H1 (cell line): ENCODE data around the gene RAD23A. TPM values are rescaled to one million over a fixed set of nuclear protein-coding genes. Genes with fewer than 3 reads are reported as not detected.

Experiments
- CBX5 ChIP-seq: fragments of 300-800, 300-1000 bp; sonication (generic); IDR thresholded peaks from 2 replicates; pipeline ENCODE4 v1.7.1; 2016; ENCODE audit warnings: antibody characterized with exemption, low read length, low read depth
- FOSL1 ChIP-seq: IDR thresholded peaks from 2 replicates; pipeline ENCODE4 v1.6.1; 2011; ENCODE audit warnings: mild to moderate bottlenecking, low read depth, low read length, moderate library complexity; ENCODE audit not compliant: insufficient read depth
- HDAC6 ChIP-seq: IDR thresholded peaks from one replicate; pipeline ENCODE4 v1.7.1; 2012; ENCODE audit warnings: low read depth, mild to moderate bottlenecking, inconsistent platforms, low read length, moderate library complexity
- KDM4A ChIP-seq: IDR thresholded peaks from one replicate; pipeline ENCODE4 v1.7.1; 2012; ENCODE audit warnings: low read depth, mild to moderate bottlenecking, moderate library complexity, low read length, inconsistent platforms; ENCODE audit not compliant: severe bottlenecking
- SIN3A ChIP-seq, 2 experiments: IDR thresholded peaks in 1 of 2; conservative IDR thresholded peaks in 1 of 2; 2 replicates each; pipeline ENCODE4 v1.6.1; 2011 to 2012; ENCODE audit warnings: low read length in 2 of 2, improper control_type of control experiment in 1 of 2, low read depth in 1 of 2, mild to moderate bottlenecking in 1 of 2
- SP2 ChIP-seq: IDR thresholded peaks from 2 replicates; pipeline ENCODE4 v1.6.1; 2012; ENCODE audit warnings: mild to moderate bottlenecking, low read length, inconsistent platforms
- ZNF274 ChIP-seq: IDR thresholded peaks from 2 replicates; pipeline ENCODE4 v1.7.0; 2012; ENCODE audit warnings: low read length, borderline replicate concordance; ENCODE audit errors: extremely low read depth
- polyA plus RNA-seq, 7 experiments: library from polyadenylated mRNA; depleted of rRNA in 3 of 7; stranded (reverse) in 5 of 7; unstranded in 2 of 7; fragments of >200 nt in 5 of 7; fragments of 200-250 nt in 2 of 7; gene quantifications; 1 replicate in 5 of 7; 2 replicates in 1 of 7; 4 replicates in 1 of 7; pipeline versions ENCODE4 v1.2.1 to v1.2.3, GENCODE V29; 2011 to 2013; ENCODE audit warnings: missing spikeins in 2 of 7, mixed read lengths in 2 of 7
- total RNA-seq: library from RNA; stranded (reverse); fragmentation: NEBNext Ultra II Directional; extraction: Animal tissue kit (Norgen Biotek cat#: 25700); gene quantifications from 2 replicates; pipeline ENCODE4 v1.2.1, GENCODE V29; 2021
- TF ChIP-seq, protein P1 (sequence below): fragments of 300-600 bp; sonication (generic); IDR thresholded peaks from 2 replicates; pipeline ENCODE4 v1.7.1; 2012; ENCODE audit warnings: low read length, moderate library complexity, mild to moderate bottlenecking, inconsistent platforms; ENCODE audit not compliant: insufficient replicate concordance
- TF ChIP-seq, protein P2 (sequence below): IDR thresholded peaks from 2 replicates; pipeline ENCODE4 v1.6.1; 2012; ENCODE audit warnings: low read length, inconsistent platforms

RAD23A gene
- total and polyA plus RNA-seq, 2 of the 8 experiments (the other 6 are each of a cell fraction or from before 2014, with no cell fraction given): 40.0 to 76.1 TPM

DNA sequence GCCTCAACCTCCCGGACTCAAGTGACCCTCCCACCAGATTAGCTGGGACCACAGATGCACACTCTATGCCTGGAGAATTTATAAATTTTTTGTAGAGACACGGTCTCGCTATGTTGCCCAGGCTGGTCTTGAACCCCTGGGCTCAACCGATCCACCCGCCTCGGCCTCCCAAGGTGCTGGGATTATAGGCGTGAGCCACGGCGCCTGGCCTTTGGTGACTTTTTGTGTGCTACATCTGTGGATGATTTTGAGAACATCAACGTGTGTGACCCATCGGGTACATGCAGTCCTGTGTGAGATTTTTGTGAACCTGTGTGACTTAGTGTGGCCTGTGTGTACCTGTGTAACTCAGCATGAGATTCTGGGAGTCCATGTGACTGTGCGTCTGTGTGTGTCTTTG is 41.1 kb downstream of the RAD23A start (continued):
- TF ChIP-seq, protein P1, sequence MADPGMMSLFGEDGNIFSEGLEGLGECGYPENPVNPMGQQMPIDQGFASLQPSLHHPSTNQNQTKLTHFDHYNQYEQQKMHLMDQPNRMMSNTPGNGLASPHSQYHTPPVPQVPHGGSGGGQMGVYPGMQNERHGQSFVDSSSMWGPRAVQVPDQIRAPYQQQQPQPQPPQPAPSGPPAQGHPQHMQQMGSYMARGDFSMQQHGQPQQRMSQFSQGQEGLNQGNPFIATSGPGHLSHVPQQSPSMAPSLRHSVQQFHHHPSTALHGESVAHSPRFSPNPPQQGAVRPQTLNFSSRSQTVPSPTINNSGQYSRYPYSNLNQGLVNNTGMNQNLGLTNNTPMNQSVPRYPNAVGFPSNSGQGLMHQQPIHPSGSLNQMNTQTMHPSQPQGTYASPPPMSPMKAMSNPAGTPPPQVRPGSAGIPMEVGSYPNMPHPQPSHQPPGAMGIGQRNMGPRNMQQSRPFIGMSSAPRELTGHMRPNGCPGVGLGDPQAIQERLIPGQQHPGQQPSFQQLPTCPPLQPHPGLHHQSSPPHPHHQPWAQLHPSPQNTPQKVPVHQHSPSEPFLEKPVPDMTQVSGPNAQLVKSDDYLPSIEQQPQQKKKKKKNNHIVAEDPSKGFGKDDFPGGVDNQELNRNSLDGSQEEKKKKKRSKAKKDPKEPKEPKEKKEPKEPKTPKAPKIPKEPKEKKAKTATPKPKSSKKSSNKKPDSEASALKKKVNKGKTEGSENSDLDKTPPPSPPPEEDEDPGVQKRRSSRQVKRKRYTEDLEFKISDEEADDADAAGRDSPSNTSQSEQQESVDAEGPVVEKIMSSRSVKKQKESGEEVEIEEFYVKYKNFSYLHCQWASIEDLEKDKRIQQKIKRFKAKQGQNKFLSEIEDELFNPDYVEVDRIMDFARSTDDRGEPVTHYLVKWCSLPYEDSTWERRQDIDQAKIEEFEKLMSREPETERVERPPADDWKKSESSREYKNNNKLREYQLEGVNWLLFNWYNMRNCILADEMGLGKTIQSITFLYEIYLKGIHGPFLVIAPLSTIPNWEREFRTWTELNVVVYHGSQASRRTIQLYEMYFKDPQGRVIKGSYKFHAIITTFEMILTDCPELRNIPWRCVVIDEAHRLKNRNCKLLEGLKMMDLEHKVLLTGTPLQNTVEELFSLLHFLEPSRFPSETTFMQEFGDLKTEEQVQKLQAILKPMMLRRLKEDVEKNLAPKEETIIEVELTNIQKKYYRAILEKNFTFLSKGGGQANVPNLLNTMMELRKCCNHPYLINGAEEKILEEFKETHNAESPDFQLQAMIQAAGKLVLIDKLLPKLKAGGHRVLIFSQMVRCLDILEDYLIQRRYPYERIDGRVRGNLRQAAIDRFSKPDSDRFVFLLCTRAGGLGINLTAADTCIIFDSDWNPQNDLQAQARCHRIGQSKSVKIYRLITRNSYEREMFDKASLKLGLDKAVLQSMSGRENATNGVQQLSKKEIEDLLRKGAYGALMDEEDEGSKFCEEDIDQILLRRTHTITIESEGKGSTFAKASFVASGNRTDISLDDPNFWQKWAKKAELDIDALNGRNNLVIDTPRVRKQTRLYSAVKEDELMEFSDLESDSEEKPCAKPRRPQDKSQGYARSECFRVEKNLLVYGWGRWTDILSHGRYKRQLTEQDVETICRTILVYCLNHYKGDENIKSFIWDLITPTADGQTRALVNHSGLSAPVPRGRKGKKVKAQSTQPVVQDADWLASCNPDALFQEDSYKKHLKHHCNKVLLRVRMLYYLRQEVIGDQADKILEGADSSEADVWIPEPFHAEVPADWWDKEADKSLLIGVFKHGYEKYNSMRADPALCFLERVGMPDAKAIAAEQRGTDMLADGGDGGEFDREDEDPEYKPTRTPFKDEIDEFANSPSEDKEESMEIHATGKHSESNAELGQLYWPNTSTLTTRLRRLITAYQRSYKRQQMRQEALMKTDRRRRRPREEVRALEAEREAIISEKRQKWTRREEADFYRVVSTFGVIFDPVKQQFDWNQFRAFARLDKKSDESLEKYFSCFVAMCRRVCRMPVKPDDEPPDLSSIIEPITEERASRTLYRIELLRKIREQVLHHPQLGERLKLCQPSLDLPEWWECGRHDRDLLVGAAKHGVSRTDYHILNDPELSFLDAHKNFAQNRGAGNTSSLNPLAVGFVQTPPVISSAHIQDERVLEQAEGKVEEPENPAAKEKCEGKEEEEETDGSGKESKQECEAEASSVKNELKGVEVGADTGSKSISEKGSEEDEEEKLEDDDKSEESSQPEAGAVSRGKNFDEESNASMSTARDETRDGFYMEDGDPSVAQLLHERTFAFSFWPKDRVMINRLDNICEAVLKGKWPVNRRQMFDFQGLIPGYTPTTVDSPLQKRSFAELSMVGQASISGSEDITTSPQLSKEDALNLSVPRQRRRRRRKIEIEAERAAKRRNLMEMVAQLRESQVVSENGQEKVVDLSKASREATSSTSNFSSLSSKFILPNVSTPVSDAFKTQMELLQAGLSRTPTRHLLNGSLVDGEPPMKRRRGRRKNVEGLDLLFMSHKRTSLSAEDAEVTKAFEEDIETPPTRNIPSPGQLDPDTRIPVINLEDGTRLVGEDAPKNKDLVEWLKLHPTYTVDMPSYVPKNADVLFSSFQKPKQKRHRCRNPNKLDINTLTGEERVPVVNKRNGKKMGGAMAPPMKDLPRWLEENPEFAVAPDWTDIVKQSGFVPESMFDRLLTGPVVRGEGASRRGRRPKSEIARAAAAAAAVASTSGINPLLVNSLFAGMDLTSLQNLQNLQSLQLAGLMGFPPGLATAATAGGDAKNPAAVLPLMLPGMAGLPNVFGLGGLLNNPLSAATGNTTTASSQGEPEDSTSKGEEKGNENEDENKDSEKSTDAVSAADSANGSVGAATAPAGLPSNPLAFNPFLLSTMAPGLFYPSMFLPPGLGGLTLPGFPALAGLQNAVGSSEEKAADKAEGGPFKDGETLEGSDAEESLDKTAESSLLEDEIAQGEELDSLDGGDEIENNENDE: no peak
- no peak for TF ChIP-seq KDM4A
- no peak for TF ChIP-seq ZNF274
- TF ChIP-seq FOSL1: no peak
- no peak for TF ChIP-seq HDAC6
- no peak for TF ChIP-seq SIN3A (conservative IDR thresholded peaks at IDR 0.05 in 1 of 2, IDR thresholded peaks at IDR 0.05 in 1 of 2; ENCODE audit: low read depth in 1 of 2, low read length in 2 of 2)
- no peak for TF ChIP-seq CBX5
- TF ChIP-seq, protein P2, sequence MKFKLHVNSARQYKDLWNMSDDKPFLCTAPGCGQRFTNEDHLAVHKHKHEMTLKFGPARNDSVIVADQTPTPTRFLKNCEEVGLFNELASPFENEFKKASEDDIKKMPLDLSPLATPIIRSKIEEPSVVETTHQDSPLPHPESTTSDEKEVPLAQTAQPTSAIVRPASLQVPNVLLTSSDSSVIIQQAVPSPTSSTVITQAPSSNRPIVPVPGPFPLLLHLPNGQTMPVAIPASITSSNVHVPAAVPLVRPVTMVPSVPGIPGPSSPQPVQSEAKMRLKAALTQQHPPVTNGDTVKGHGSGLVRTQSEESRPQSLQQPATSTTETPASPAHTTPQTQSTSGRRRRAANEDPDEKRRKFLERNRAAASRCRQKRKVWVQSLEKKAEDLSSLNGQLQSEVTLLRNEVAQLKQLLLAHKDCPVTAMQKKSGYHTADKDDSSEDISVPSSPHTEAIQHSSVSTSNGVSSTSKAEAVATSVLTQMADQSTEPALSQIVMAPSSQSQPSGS: no peak
- no peak for TF ChIP-seq SP2
